Measurements from ENCODE around the gene NGB.

The NGB gene

DNA sequence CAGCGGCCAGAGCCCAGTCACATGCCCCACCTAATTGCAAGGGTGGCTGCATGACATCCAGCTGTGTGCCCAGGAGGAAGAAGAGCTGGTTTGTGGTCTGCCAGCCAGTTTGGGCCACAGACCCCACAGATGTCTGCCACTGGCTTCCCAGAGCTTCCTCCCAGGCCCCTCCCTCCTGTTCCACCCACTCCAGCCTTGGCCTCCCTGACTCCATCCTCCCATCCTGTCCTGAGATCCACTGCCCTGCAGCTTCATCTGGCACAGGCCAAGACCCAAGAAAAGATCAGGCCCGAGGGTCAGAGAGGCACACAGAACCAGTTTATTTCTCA is 5.9 kb downstream of the NGB start:
- DNase-seq (ENCODE audit: low read depth): no peak

- no peak for DNase-seq (ENCODE audit: low read depth)
These were observed 6.4 kb downstream of the NGB start for GRCh38 chr14:77264466-77265186.

DNA sequence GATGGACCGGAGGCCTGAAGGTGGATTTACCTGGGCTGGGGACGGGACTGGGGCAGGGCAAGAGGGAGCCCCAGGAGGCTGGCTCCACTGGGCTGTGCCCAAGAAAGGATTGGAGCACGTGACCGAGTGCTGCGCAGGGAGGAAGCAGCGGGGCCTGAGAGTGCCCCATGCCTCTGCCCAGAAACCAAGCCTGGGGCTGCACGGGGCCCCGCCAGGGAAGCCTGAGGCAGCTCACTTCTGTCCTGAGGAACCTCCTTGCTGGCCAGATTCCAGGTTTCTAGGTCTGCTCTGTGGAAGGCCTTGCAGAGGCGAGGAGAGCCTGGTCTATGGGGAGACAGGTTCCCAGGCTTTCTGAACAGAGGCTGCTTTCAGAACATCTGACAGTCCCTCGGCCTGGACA is 10.4 kb downstream of the NGB start:
- DNase-seq (ENCODE audit: low read depth): no peak

DNA sequence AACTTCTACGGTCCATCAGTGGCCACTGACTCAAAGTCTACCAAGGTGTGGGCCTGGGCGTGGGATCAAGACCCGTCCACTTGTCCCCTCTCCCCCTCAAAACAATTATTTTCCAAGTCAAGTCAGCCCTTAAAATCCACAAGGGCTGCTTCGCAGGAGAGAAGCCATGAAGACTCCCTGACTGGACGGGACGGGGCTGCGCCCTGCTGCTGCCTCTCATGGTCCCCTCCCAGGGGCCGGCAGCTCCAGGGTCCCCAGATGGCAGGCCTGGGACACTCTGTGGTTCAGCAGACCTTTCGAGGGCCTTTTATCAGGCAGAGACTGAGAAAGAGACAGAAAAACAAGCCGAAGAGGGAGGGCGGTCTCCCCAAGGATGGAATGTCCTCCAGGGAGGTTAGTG is 10.8 kb downstream of the NGB start:
- DNase-seq (ENCODE audit: low read depth): no peak

- DNase-seq (ENCODE audit: low read depth): no peak
These were observed 11.8 kb downstream of the NGB start for GRCh38 chr14:77259025-77259715.

DNA sequence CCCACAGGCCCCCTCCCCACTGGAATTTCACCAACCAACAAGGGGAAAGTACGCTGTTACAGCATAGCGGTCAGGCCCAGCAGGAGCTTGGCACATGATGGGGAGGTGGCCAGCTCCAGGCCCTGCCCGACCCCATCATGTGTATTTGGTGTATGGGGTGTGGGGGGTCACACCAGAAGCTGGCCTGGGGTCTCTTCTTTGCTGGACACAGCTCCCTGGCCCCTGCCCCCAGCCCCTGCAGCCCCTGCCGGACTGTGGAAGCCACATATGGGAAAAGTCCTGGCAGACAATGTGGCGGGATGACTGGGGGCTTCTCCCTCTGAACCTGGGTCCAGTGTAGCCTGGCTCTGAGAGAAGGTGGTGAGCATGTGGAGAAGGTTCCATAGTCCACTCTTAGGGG is 12.4 kb downstream of the NGB start:
- no peak for DNase-seq (ENCODE audit: low read depth)

DNA sequence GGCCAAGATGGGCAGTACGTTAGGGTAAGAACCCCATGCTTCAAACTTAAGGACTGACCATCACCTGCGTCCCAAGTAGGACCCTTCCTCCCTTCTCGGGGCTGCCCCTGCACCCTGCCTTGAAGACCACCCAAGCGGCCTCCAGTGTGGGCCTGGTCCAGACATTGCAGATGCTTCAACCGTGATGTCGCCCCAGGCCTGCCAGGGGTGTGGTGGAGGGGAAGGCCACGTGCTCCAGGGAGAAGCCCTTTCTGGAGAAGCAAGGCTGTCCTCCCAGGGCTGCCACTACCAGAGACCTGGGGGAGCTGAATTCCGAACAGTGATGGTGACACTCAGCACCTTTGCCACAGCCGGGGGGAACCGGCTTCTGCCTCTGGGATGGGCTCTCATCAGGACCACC is 13.3 kb downstream of the NGB start:
- DNase-seq (ENCODE audit: low read depth): no peak

GRCh38 chr14:77256694-77257093 is 14.3 kb downstream of the NGB start:
- DNase-seq (ENCODE audit: low read depth): no peak

DNA sequence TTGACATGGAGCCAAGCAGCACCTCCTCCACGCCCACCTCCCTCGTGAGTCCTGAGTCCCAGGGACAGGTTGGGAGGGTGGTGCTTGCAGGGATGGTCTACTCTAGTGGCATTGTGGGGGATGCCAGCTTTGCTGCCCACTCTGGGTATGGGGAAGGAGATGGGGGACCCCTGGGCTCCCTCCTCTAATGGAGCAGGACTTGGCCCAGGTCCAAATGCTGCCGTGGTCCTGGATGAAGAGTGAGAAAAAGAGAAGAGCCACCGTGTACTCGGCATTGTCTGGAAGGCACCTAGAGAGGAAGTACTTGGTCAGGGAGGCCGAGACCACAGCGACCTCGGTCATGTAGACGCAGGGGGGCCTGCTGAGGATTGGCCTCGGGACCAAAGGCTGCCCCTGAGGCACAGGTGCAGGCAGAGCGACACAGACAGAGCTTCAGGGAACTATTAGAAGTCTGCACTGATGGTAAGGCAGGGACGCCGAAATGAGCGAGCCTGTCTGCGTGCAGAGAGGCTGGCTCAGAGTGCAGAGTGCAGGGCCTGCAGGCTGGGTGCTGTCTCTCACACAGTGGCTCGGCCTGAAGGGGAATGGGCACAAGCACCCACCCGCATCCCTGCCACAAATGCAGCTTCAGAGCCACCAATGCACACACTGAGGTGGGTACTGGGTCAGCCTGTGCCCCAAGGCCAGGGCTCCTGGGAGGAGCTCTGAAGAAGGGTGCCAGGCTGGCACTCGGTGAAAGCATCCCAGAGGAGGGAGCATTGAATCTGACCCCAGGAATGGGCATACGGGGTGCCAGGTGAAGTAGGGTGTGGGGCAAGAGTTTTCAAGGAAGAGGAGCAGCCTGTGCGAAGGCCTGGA is 17.4 kb downstream of the NGB start:
- no peak for DNase-seq (ENCODE audit: low read depth)

DNA sequence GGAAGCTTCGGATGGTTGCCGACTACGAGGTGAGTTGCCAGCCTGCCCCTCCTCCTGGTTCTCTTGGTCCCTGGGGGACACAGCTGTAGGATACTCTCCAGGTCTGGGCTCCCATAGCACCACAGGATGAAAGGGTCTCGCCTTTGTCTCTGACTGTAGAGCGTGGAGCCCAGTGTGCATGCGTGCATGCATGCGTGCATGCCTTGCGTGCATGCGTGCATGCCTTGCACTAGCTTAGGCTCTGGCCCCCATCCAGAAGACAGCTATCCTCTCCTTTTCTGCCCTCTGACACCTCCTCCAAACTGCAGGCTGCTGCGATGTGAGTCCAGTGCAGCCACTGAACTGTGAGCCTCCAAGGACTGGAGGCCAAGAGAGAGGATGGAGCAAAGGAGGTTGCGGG is 19.1 kb downstream of the NGB start:
- DNase-seq (ENCODE audit: low read depth): no peak

GRCh38 chr14:77250927-77251326 is 20.1 kb downstream of the NGB start:
- no peak for DNase-seq (ENCODE audit: low read depth)

- no peak for DNase-seq (ENCODE audit: low read depth)
These were observed 21.7 kb downstream of the NGB start for GRCh38 chr14:77249286-77249685.

DNA sequence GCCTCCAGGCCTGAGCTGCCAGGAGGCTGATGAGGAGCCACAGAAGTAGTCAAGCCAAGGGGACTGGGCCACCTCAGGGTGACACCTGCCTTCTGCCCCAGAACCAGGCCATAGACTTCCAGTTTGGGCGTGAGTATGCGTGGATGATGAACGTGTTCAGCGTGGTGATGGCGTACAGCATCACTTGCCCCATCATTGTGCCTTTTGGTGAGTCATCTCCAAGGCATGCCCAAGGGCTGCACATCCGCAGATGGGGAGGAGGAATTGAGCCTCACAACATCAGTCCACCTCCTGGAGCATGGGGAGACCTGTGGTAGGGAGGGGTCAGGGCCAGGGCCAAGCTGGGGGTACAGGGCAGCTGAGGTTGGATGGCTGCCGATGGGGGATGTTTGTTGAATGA is 22.3 kb downstream of the NGB start:
- no peak for DNase-seq (ENCODE audit: low read depth)

DNA sequence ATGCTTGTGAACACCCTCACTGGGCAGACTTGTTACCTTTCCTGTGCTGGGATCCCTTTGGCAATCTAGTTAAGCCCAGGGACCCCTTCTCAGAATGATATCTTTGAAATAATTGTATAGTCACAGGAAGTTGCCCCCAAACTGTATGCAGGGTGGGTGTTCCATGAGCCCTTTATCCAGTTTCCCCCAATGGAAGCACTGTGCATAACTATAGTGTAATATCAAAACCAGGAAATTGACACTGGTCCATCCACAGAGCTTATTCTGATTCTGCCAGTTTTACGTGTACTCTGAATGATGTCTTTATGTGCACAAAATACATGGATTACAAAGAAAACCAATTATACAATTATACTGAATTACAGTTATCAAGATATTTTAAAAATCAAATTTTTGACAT is 24.2 kb downstream of the NGB start:
- no peak for DNase-seq (ENCODE audit: low read depth)

DNA sequence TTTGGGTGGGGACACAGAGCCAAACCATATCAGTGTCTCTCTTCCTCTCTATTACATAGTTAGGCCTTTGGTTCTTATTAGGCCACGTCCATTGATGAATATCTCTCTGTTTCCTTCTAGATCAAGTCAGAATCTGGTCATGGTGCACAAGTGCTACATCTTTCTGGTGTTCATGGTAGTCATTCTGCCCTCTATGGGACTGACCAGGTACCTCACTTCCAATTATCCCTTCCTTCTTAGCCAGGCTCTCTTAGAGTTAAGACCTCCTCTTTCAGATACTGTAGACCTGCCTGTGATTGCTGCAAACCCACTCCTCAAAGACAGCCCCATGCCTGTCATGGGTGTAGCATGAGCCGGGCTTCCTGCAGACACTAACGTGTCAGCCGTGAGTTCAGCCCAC is 25.2 kb downstream of the NGB start:
- DNase-seq (ENCODE audit: low read depth): no peak

DNA sequence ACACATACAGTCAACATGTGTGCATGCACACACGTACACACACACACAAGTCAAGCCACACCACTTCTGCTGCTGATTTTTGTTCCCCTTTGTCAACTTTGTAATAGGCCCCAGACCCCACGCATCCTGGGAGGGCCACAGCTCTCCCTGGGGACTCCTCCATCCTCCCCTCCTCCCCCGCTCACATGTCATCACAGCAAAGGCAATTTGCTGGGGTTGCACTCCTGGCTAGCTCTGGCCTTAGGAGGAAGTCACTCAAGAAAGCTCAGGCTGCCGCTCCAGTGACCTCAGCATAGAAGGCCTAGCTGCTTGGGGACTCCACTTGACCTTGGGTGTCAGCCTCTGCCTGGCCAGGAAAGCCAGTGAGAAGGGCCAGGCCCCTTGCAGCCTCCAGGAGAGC is 27.2 kb downstream of the NGB start:
- no peak for DNase-seq (ENCODE audit: low read depth)

- no peak for DNase-seq (ENCODE audit: low read depth)
These were observed 28.3 kb downstream of the NGB start for GRCh38 chr14:77242752-77243151.

DNA sequence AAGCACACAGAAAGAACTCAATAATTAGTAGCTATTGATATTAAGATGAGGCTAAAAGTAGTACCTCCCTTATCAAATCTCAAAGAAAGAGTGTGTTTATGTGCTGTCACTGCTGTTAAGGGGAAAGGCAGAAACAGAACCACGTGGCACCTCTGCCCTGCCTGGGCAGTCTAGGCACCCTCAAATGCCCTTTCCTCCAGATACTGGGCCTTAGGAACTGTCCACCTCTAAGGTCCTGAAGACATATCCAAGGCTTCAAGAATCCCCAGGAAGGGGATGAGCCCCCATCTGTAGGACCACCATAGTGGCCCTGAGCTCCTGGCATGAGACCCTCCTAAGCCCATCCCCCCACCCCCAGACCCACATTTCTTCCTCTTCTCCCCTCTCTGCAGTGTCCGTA is 29.1 kb downstream of the NGB start:
- no peak for DNase-seq (ENCODE audit: low read depth)

- no peak for DNase-seq (ENCODE audit: low read depth)
These were observed 30.6 kb downstream of the NGB start for GRCh38 chr14:77240336-77240915.

- DNase-seq (ENCODE audit: low read depth): no peak
These were observed 31.6 kb downstream of the NGB start for GRCh38 chr14:77239412-77239811.

- DNase-seq (ENCODE audit: low read depth): no peak
These were observed 32.0 kb downstream of the NGB start for GRCh38 chr14:77238996-77239395.

DNA sequence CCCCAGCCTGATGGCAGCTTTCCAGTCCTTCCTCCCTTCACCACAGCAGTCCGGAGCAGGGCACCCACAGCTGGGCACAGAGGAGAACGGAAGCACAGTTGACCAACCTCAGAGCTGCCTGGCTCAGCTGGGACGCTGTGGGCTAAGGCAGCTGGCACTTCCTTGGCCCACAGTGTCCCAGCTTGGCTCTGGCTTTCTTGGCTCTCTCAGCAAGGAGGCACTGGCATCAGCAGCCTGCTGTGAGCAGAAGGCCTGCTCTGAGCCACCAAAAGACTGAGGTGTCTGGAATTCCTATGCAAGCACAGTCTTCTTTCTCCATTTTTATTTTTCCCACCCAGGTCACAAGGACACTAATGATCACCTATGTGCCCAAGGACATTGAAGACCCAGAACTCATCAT is 32.6 kb downstream of the NGB start:
- no peak for DNase-seq (ENCODE audit: low read depth)

DNA sequence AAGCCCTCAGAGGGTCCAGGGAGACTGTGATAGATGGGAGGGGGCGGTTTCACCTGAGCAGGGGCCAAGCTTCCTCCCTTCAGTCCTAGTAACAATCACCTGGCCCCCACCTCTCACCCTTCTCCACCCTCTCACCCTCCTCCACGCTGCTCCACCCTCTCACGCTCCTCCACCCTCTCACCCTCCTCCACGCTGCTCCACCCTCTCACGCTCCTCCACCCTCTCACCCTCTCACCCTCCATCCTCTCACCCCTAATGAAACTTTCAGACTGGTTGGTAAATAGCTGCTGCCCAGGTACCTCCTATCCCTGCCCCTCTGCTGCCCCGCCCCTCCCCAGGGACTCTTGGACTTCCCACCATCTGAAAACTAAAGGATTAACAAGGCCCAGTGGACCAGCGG is 34.2 kb downstream of the NGB start:
- DNase-seq (ENCODE audit: low read depth): no peak

Measured in T follicular helper cell (primary cell).